HEK293 (cell line): ENCODE measurements around the gene FXYD2.

Experiments
- CTCF ChIA-PET: fragments of 350-600 bp; formaldehyde crosslinking; extraction: SDS; loops from one replicate; lab custom pipeline; 2021; ENCODE audit warnings: antibody characterized with exemption; lab: Yijun Ruan, JAX
- POLR2A ChIA-PET: fragments of 300-600 bp; formaldehyde crosslinking; extraction: SDS; loops from one replicate; lab custom pipeline; 2020; ENCODE audit warnings: antibody characterized with exemption, inconsistent platforms; lab: Yijun Ruan, JAX
- H3K27ac ChIP-seq: fragments of 200-500 bp; sonication (Bioruptor generic); 2 replicates; pipeline ENCODE4 v1.5.1; 2014; ENCODE audit warnings: low read depth, low read length, control low read depth, inconsistent platforms; ENCODE audit errors: extremely low read depth
- H3K36me3 ChIP-seq, 2 experiments: fragments of 200-500 bp in 1 of 2; sonication (Bioruptor generic) in 1 of 2; 1 replicate in 1 of 2; 2 replicates in 1 of 2; pipeline ENCODE4 v1.5.1; 2014 to 2017; ENCODE audit warnings: inconsistent platforms in 2 of 2, low read length in 2 of 2; ENCODE audit not compliant: control insufficient read depth in 2 of 2, insufficient read depth in 1 of 2
- H3K4me1 ChIP-seq: fragments of 200-500 bp; sonication (Bioruptor generic); 2 replicates; pipeline ENCODE4 v1.5.1; 2014; ENCODE audit warnings: mild to moderate bottlenecking, low read length, inconsistent platforms; ENCODE audit not compliant: control insufficient read depth, insufficient read depth
- H3K4me3 ChIP-seq: 2 replicates; pipeline ENCODE4 v1.5.1; 2011; ENCODE audit warnings: low read depth, mild to moderate bottlenecking, control low read depth, low read length, moderate library complexity
- H3K9me3 ChIP-seq: fragments of 200-500 bp; sonication (Bioruptor generic); 2 replicates; pipeline ENCODE4 v1.5.1; 2014; ENCODE audit warnings: low read depth, low read length, inconsistent platforms; ENCODE audit not compliant: control insufficient read depth, insufficient read depth
- GFI1B ChIP-seq: fragments of 450-650 bp; formaldehyde crosslinking; IDR thresholded peaks from 2 replicates; pipeline ENCODE4 v1.5.1; 2016; ENCODE audit warnings: missing biosample characterization, missing genetic modification characterization
- KLF8 ChIP-seq: fragments of 450-650 bp; formaldehyde crosslinking; IDR thresholded peaks from 2 replicates; pipeline ENCODE4 v1.5.1; 2016; ENCODE audit warnings: missing biosample characterization, missing genetic modification characterization
- SCRT1 ChIP-seq: fragments of 450-650 bp; formaldehyde crosslinking; IDR thresholded peaks from 2 replicates; pipeline ENCODE4 v1.5.1; 2016; ENCODE audit warnings: missing biosample characterization, missing genetic modification characterization, borderline replicate concordance
- SP2 ChIP-seq: fragments of 450-650 bp; formaldehyde crosslinking; IDR thresholded peaks from 2 replicates; pipeline ENCODE4 v1.5.1; 2016; ENCODE audit warnings: missing biosample characterization, missing genetic modification characterization
- ZBTB21 ChIP-seq: fragments of 450-650 bp; formaldehyde crosslinking; IDR thresholded peaks from 2 replicates; pipeline ENCODE4 v1.5.1; 2017; ENCODE audit warnings: missing biosample characterization, missing genetic modification characterization
- ZFHX2 ChIP-seq: fragments of 450-650 bp; formaldehyde crosslinking; conservative IDR thresholded peaks from 2 replicates; pipeline ENCODE4 v1.5.1; 2016; ENCODE audit warnings: missing biosample characterization, missing genetic modification characterization
- ZNF10 ChIP-seq: fragments of 450-650 bp; formaldehyde crosslinking; IDR thresholded peaks from 2 replicates; pipeline ENCODE4 v1.5.1; 2017; ENCODE audit warnings: missing biosample characterization, missing genetic modification characterization
- ZNF112 ChIP-seq: fragments of 450-650 bp; formaldehyde crosslinking; IDR thresholded peaks from 2 replicates; pipeline ENCODE4 v1.5.0; 2017; ENCODE audit warnings: missing biosample characterization, missing genetic modification characterization
- ZNF114 ChIP-seq: fragments of 450-650 bp; formaldehyde crosslinking; IDR thresholded peaks from 2 replicates; pipeline ENCODE4 v1.5.0; 2017; ENCODE audit warnings: missing biosample characterization, missing genetic modification characterization
- ZNF121 ChIP-seq: fragments of 450-650 bp; formaldehyde crosslinking; IDR thresholded peaks from 2 replicates; pipeline ENCODE4 v1.5.1; 2016; ENCODE audit warnings: missing biosample characterization, missing genetic modification characterization
- ZNF133 ChIP-seq: fragments of 450-650 bp; formaldehyde crosslinking; IDR thresholded peaks from 2 replicates; pipeline ENCODE4 v1.5.1; 2016; ENCODE audit warnings: missing biosample characterization, missing genetic modification characterization
- ZNF214 ChIP-seq: fragments of 450-650 bp; formaldehyde crosslinking; IDR thresholded peaks from 2 replicates; pipeline ENCODE4 v1.5.1; 2017; ENCODE audit warnings: missing biosample characterization, mild to moderate bottlenecking, missing genetic modification characterization, borderline replicate concordance
- ZNF23 ChIP-seq: fragments of 450-650 bp; formaldehyde crosslinking; IDR thresholded peaks from 2 replicates; pipeline ENCODE4 v1.5.1; 2016; ENCODE audit warnings: missing biosample characterization, missing genetic modification characterization, borderline replicate concordance
- ZNF239 ChIP-seq: fragments of 450-650 bp; formaldehyde crosslinking; IDR thresholded peaks from 2 replicates; pipeline ENCODE4 v1.5.1; 2016; ENCODE audit warnings: missing biosample characterization, missing genetic modification characterization
- ZNF341 ChIP-seq: fragments of 450-650 bp; formaldehyde crosslinking; IDR thresholded peaks from 2 replicates; pipeline ENCODE4; 2016; ENCODE audit warnings: low read depth, missing biosample characterization, missing genetic modification characterization
- ZNF426 ChIP-seq: fragments of 450-650 bp; formaldehyde crosslinking; IDR thresholded peaks from 2 replicates; pipeline ENCODE4 v1.5.1; 2017; ENCODE audit warnings: missing biosample characterization, missing genetic modification characterization, mild to moderate bottlenecking, inconsistent platforms, moderate library complexity
- ZNF548 ChIP-seq: fragments of 450-650 bp; formaldehyde crosslinking; IDR thresholded peaks from 2 replicates; pipeline ENCODE4 v1.5.1; 2016; ENCODE audit warnings: missing biosample characterization, missing genetic modification characterization
- ZNF558 ChIP-seq: fragments of 450-650 bp; formaldehyde crosslinking; IDR thresholded peaks from 2 replicates; pipeline ENCODE4 v1.5.1; 2016; ENCODE audit warnings: missing biosample characterization, missing genetic modification characterization
- ZNF654 ChIP-seq: fragments of 450-650 bp; formaldehyde crosslinking; IDR thresholded peaks from 2 replicates; pipeline ENCODE4 v1.5.1; 2016; ENCODE audit warnings: low read depth, missing biosample characterization, missing genetic modification characterization
- ZNF658 ChIP-seq: fragments of 450-650 bp; formaldehyde crosslinking; IDR thresholded peaks from 2 replicates; pipeline ENCODE4; 2016; ENCODE audit warnings: missing biosample characterization, missing genetic modification characterization
- ZNF692 ChIP-seq: fragments of 450-650 bp; formaldehyde crosslinking; IDR thresholded peaks from 2 replicates; pipeline ENCODE4 v1.5.1; 2016; ENCODE audit warnings: missing biosample characterization, missing genetic modification characterization
- ZNF791 ChIP-seq: fragments of 450-650 bp; formaldehyde crosslinking; IDR thresholded peaks from 2 replicates; pipeline ENCODE4 v1.5.1; 2016; ENCODE audit warnings: missing biosample characterization, missing genetic modification characterization
- ZXDB ChIP-seq: fragments of 450-650 bp; formaldehyde crosslinking; IDR thresholded peaks from 2 replicates; pipeline ENCODE4 v1.5.1; 2016; ENCODE audit warnings: missing biosample characterization, missing genetic modification characterization
- TF ChIP-seq, protein P1 (sequence below): fragments of 450-650 bp; formaldehyde crosslinking; IDR thresholded peaks from 2 replicates; pipeline ENCODE4 v1.5.1; 2017; ENCODE audit warnings: missing biosample characterization, missing genetic modification characterization
- TF ChIP-seq, protein P2 (sequence below): fragments of 450-650 bp; formaldehyde crosslinking; IDR thresholded peaks from 2 replicates; pipeline ENCODE4 v1.5.1; 2016; ENCODE audit warnings: missing biosample characterization, missing genetic modification characterization
- TF ChIP-seq, protein P3 (sequence below): fragments of 450-650 bp; formaldehyde crosslinking; IDR thresholded peaks from 2 replicates; pipeline ENCODE4 v1.5.1; 2016; ENCODE audit warnings: missing biosample characterization, missing genetic modification characterization

FXYD2 gene

GRCh38 chr11:117786135-117786870, 38.2 kb downstream of the FXYD2 start (continued):
- TF ChIP-seq ZNF112 (tag by site-specific recombination) (no peak), GFI1B (tag by site-specific recombination) (no peak), SP2 (tag by site-specific recombination) (no peak), ZFHX2 (tag by site-specific recombination) (peak; percentile 70), ZNF426 (tag by site-specific recombination) (no peak), ZNF692 (tag by site-specific recombination) (0 out of 2 replicates have a peak, but pooled peaks have one; percentile 16), ZNF121 (no peak), ZNF133 (tag by site-specific recombination) (no peak), ZNF214 (tag by site-specific recombination) (no peak), ZNF23 (tag by site-specific recombination) (no peak)
- TF ChIP-seq, protein P1, sequence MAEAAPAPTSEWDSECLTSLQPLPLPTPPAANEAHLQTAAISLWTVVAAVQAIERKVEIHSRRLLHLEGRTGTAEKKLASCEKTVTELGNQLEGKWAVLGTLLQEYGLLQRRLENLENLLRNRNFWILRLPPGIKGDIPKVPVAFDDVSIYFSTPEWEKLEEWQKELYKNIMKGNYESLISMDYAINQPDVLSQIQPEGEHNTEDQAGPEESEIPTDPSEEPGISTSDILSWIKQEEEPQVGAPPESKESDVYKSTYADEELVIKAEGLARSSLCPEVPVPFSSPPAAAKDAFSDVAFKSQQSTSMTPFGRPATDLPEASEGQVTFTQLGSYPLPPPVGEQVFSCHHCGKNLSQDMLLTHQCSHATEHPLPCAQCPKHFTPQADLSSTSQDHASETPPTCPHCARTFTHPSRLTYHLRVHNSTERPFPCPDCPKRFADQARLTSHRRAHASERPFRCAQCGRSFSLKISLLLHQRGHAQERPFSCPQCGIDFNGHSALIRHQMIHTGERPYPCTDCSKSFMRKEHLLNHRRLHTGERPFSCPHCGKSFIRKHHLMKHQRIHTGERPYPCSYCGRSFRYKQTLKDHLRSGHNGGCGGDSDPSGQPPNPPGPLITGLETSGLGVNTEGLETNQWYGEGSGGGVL (tag by site-specific recombination) = peak; percentile 67
- TF ChIP-seq, protein P2, sequence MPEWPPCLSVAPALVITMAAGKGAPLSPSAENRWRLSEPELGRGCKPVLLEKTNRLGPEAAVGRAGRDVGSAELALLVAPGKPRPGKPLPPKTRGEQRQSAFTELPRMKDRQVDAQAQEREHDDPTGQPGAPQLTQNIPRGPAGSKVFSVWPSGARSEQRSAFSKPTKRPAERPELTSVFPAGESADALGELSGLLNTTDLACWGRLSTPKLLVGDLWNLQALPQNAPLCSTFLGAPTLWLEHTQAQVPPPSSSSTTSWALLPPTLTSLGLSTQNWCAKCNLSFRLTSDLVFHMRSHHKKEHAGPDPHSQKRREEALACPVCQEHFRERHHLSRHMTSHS (tag by site-specific recombination) = no peak

- ChIA-PET CTCF (no interaction called here), POLR2A (no interaction called here)
- H3K4me3 ChIP-seq = no peak overlapping the region
- no peak overlapping the region for H3K27ac ChIP-seq
- H3K36me3 ChIP-seq = no peaks in the 10 kb centered on the region
- H3K4me1 ChIP-seq = no peaks in the 10 kb centered on the region
- no peaks in the 10 kb centered on the region for H3K9me3 ChIP-seq
- TF ChIP-seq, protein P3, sequence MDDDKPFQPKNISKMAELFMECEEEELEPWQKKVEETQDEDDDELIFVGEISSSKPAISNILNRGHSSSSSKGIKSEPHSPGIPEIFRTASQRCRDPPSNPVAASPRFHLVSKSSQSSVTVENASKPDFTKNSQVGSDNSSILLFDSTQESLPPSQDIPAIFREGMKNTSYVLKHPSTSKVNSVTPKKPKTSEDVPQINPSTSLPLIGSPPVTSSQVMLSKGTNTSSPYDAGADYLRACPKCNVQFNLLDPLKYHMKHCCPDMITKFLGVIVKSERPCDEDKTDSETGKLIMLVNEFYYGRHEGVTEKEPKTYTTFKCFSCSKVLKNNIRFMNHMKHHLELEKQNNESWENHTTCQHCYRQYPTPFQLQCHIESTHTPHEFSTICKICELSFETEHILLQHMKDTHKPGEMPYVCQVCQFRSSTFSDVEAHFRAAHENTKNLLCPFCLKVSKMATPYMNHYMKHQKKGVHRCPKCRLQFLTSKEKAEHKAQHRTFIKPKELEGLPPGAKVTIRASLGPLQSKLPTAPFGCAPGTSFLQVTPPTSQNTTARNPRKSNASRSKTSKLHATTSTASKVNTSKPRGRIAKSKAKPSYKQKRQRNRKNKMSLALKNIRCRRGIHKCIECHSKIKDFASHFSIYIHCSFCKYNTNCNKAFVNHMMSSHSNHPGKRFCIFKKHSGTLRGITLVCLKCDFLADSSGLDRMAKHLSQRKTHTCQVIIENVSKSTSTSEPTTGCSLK = no peak
- TF ChIP-seq SCRT1 (no peak), ZNF558 (tag by site-specific recombination) (no peak), ZNF10 (tag by site-specific recombination) (no peak), ZNF658 (tag by site-specific recombination) (no peak), ZBTB21 (tag by site-specific recombination) (no peak), ZNF654 (tag by site-specific recombination) (no peak), ZNF548 (tag by site-specific recombination) (no peak), ZNF791 (no peak), KLF8 (no peak), ZNF341 (tag by site-specific recombination) (no peak), ZNF239 (tag by site-specific recombination) (no peak), ZXDB (tag by site-specific recombination) (no peak), ZNF133 (tag by site-specific recombination) (no peak), ZNF114 (tag by site-specific recombination) (no peak)
These were observed 42.4 kb downstream of the FXYD2 start for GRCh38 chr11:117782101-117782500.
